ENCODE measurements around the gene ZNF785. TPM values are rescaled to one million over a fixed set of nuclear protein-coding genes. Genes with fewer than 3 reads are reported as not detected.
A peak's percentile ranks its signal among the peaks of the same experiment; 100 is the strongest.

Gene ZNF785
- total and polyA plus RNA-seq, 2 of the 13 experiments (the other 11 are each of a cell fraction or from before 2014, with no cell fraction given): 0.01 TPM; not detected in 1

GRCh38 chr16:30570636-30571444, 14.7 kb downstream of the ZNF785 start:
- Histone ChIP-seq H3K9me3 (ENCODE audit: low read length) (no peaks in the 10 kb centered on the region), H3K4me2 (ENCODE audit: low read depth, low read length) (peak overlapping the region; percentile 94), H3K36me3 (replicated peaks in 1 of 2; ENCODE audit: control insufficient read depth in 1 of 2, insufficient read depth in 2 of 2, low read length in 2 of 2) (no peaks in the 10 kb centered on the region), H4K20me1 (ENCODE audit: insufficient read depth, low read length) (no peaks in the 10 kb centered on the region), H3K9ac (ENCODE audit: insufficient read depth, low read depth, low read length) (peak overlapping the region; percentile 93), H3K4me3 (replicated peaks in 1 of 3; ENCODE audit: insufficient read depth in 1 of 3, low read depth in 2 of 3, low read length in 3 of 3) (peak overlapping the region; percentile 89 to 97 (median 93)), H3K79me2 (ENCODE audit: insufficient read depth, low read length) (peaks cover 2% of the 10 kb centered on the region), H3K27me3 (ENCODE audit: control insufficient read depth in 1 of 2, insufficient read depth in 2 of 2, low read length in 2 of 2) (no peaks in the 10 kb centered on the region), H3K27ac (ENCODE audit: extremely low read length, insufficient read depth, low read length) (peak overlapping the region; percentile 89), H2AFZ (ENCODE audit: low read length) (no peak overlapping the region), H3K4me1 (ENCODE audit: insufficient read depth, low read length) (peaks cover 77% of the 10 kb centered on the region)
- ChIA-PET POLR2A (interaction anchor here (0.7 to 3.3 kb wide), 16 partner anchors 13 to 141 kb away, joined by 3 to 73 read pairs (median 6); partner anchors contain the start of genes DCTPP1, FBRS, ZNF689 and ZNF747), CTCF (ENCODE audit: low intra/inter-chr PET ratio, low total read pairs) (no interaction called here)
- 16% methylated on average over 10 of the region's 22 CpGs for WGBS (ENCODE audit: low lambda C conversion rate)
- in situ Hi-C loops (cut with HindIII; ENCODE audit: extremely low pct_ligation_motif_present, low pct_unique_long_range_greater_than_20kb): loop anchor here (5.0 kb wide), 1 partner anchor 51 kb away; no protein-coding TSS in a partner anchor
- FAIRE-seq (no peak), ATAC-seq (peak; percentile 23), DNase-seq (ENCODE audit: low spot score) (no peak)
- no TSS peak for BruUV-seq (replicated peaks)
- intact Hi-C loops (cut with micrococcal nuclease; ENCODE audit: unreplicated experiment): loop anchor here (1.0 to 2.0 kb wide), 3 partner anchors 13 to 39 kb away; partner anchors contain the start of genes ZNF689 and ZNF764
- TF ChIP-seq ZNF337 (CRISPR knock-in tag; IDR thresholded peaks at IDR 0.05; ENCODE audit: borderline replicate concordance, low read depth): no peak
- no peak; the same call in 1 of the 2 replicates for TF ChIP-seq ZNF333 (CRISPR knock-in tag; IDR thresholded peaks at IDR 0.05; ENCODE audit: borderline replicate concordance)
- no peak for TF ChIP-seq WIZ (CRISPR knock-in tag; IDR thresholded peaks at IDR 0.05)
- no peak for TF ChIP-seq RERE (CRISPR knock-in tag; IDR thresholded peaks at IDR 0.05; ENCODE audit: low read depth)
- no peak for TF ChIP-seq NFE2 (CRISPR knock-in tag; IDR thresholded peaks at IDR 0.05)
- no peak for TF ChIP-seq ZFP36L2 (CRISPR knock-in tag; IDR thresholded peaks at IDR 0.05)
- TF ChIP-seq HNRNPH1 (optimal IDR thresholded peaks at IDR 0.05; ENCODE audit: low read depth, low read length): no peak
- TF ChIP-seq HNRNPLL (IDR thresholded peaks at IDR 0.05; ENCODE audit: low read depth, low read length, poor library complexity, severe bottlenecking): no peak
- TF ChIP-seq CCAR2 (optimal IDR thresholded peaks at IDR 0.05; ENCODE audit: low read depth, low read length): no peak
- TF ChIP-seq ZNF354B (CRISPR knock-in tag; IDR thresholded peaks at IDR 0.05): no peak
- no peak for TF ChIP-seq ZNF547 (CRISPR knock-in tag; IDR thresholded peaks at IDR 0.05)
- TF ChIP-seq AKNA (CRISPR knock-in tag; IDR thresholded peaks at IDR 0.05; ENCODE audit: borderline replicate concordance): 0 out of 2 replicates have a peak, but pooled peaks have one; percentile 21
- TF ChIP-seq RXRB (CRISPR knock-in tag; IDR thresholded peaks at IDR 0.05; ENCODE audit: borderline replicate concordance): no peak
